OCI-LY1 (cell line): Measurements from ENCODE around the gene TEX14.

Experiments
- EZH2 ChIP-seq: fragments of 200-600 bp; sonication (generic), shearing (Covaris generic); IDR thresholded peaks from 2 replicates; pipeline ENCODE4 v1.8.0; 2017; ENCODE audit warnings: borderline replicate concordance, mixed run types, mild to moderate bottlenecking, antibody characterized with exemption, low read length, moderate library complexity, mixed read lengths
- TF ChIP-seq, protein P1 (sequence below): fragments of 200-600 bp; sonication (generic), shearing (Covaris generic); IDR thresholded peaks from 2 replicates; pipeline ENCODE4 v1.5.1; 2017; ENCODE audit warnings: mild to moderate bottlenecking, antibody characterized with exemption, low read length, moderate library complexity, mixed read lengths

GRCh38 chr17:58513965-58514769, 177.7 kb downstream of the TEX14 start, which contains the start of gene MTMR4:
- TF ChIP-seq, protein P1, sequence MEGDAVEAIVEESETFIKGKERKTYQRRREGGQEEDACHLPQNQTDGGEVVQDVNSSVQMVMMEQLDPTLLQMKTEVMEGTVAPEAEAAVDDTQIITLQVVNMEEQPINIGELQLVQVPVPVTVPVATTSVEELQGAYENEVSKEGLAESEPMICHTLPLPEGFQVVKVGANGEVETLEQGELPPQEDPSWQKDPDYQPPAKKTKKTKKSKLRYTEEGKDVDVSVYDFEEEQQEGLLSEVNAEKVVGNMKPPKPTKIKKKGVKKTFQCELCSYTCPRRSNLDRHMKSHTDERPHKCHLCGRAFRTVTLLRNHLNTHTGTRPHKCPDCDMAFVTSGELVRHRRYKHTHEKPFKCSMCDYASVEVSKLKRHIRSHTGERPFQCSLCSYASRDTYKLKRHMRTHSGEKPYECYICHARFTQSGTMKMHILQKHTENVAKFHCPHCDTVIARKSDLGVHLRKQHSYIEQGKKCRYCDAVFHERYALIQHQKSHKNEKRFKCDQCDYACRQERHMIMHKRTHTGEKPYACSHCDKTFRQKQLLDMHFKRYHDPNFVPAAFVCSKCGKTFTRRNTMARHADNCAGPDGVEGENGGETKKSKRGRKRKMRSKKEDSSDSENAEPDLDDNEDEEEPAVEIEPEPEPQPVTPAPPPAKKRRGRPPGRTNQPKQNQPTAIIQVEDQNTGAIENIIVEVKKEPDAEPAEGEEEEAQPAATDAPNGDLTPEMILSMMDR: no peak
- TF ChIP-seq EZH2: no peak
